IMR-90 (cell line): ENCODE data around the gene IL1RAP. TPM values are rescaled to one million over a fixed set of nuclear protein-coding genes. Genes with fewer than 3 reads are reported as not detected.

Experiments used
- ATAC-seq: fragments of 200-7000 bp; cut with Tn5 transposase; 2 replicates; pipeline ENCODE4 v1.9.1; 2020; ENCODE audit warnings: low read depth, mild to moderate bottlenecking, moderate library complexity
- Bru-seq: library from RNA; stranded (reverse); fragments of 400-500 nt; gene quantifications from one replicate; lab custom pipeline; 2021; lab: Mats Ljungman, UMichigan
- BruChase-seq, 2 experiments: library from RNA; stranded (reverse); fragments of 400-500 nt; gene quantifications; one replicate each; lab custom pipeline; 2021; lab: Mats Ljungman, UMichigan
- BruUV-seq: library from RNA; stranded (reverse); fragments of 400-500 nt; replicated peaks from 2 replicates; lab custom pipeline; 2021; lab: Mats Ljungman, UMichigan
- CTCF ChIA-PET: fragments of 300-600 bp; formaldehyde crosslinking; extraction: SDS; loops from one replicate; lab custom pipeline; 2021; ENCODE audit warnings: antibody characterized with exemption; lab: Yijun Ruan, JAX
- POLR2A ChIA-PET: fragments of 300-600 bp; sonication (Branson Sonifier 250); formaldehyde crosslinking; loops from one replicate; lab custom pipeline; 2022; ENCODE audit warnings: antibody characterized with exemption; ENCODE audit not compliant: unreplicated experiment; lab: Charles Lee
- DNase-seq: peaks from one replicate; pipeline ENCODE4 v3.0.0; 2013
- H2AFZ ChIP-seq: replicated peaks from 2 replicates; pipeline ENCODE3; 2013; ENCODE audit warnings: low read length, mild to moderate bottlenecking; ENCODE audit not compliant: poor library complexity
- H2AK5ac ChIP-seq: 2 replicates; pipeline ENCODE4 v1.6.1; 2013; ENCODE audit warnings: low read depth, low read length, inconsistent platforms
- H2AK9ac ChIP-seq: replicated peaks from 2 replicates; pipeline ENCODE3; 2013; ENCODE audit warnings: mild to moderate bottlenecking, low read depth, low read length, moderate library complexity; ENCODE audit not compliant: poor library complexity
- H2BK120ac ChIP-seq: 2 replicates; pipeline ENCODE4 v1.6.1; 2013; ENCODE audit warnings: low read depth, low read length, inconsistent platforms
- H2BK15ac ChIP-seq: 3 replicates; pipeline ENCODE4 v1.6.1; 2013; ENCODE audit warnings: low read depth, low read length, inconsistent platforms
- H2BK20ac ChIP-seq: 2 replicates; pipeline ENCODE4 v1.6.1; 2013; ENCODE audit warnings: low read depth, mild to moderate bottlenecking, inconsistent platforms, low read length, moderate library complexity
- H2BK5ac ChIP-seq: 2 replicates; pipeline ENCODE4 v1.6.1; 2013; ENCODE audit warnings: mild to moderate bottlenecking, low read depth, low read length, inconsistent platforms; ENCODE audit not compliant: poor library complexity, severe bottlenecking
- H3K14ac ChIP-seq: replicated peaks from 2 replicates; pipeline ENCODE4 v1.6.1; 2013; ENCODE audit warnings: low read depth, low read length, inconsistent platforms
- H3K18ac ChIP-seq: 2 replicates; pipeline ENCODE4 v1.6.1; 2013; ENCODE audit warnings: low read depth, low read length, control low read depth
- H3K23ac ChIP-seq: 2 replicates; pipeline ENCODE4 v1.6.1; 2013; ENCODE audit warnings: low read depth, low read length, inconsistent platforms
- H3K27ac ChIP-seq: 2 replicates; pipeline ENCODE4 v1.5.1; 2013; ENCODE audit warnings: mild to moderate bottlenecking, control low read depth, low read length; ENCODE audit not compliant: insufficient read depth
- H3K27me3 ChIP-seq: 2 replicates; pipeline ENCODE4 v1.6.1; 2013; ENCODE audit warnings: low read length; ENCODE audit not compliant: control insufficient read depth, insufficient read depth
- H3K36me3 ChIP-seq: 2 replicates; pipeline ENCODE4 v1.6.1; 2013; ENCODE audit warnings: low read length, mixed read lengths; ENCODE audit not compliant: control insufficient read depth, insufficient read depth
- H3K4ac ChIP-seq: 2 replicates; pipeline ENCODE4 v1.6.1; 2013; ENCODE audit warnings: low read depth, low read length, inconsistent platforms
- H3K4me1 ChIP-seq: 2 replicates; pipeline ENCODE4 v1.6.1; 2013; ENCODE audit warnings: low read length, mixed read lengths; ENCODE audit not compliant: control insufficient read depth, insufficient read depth
- H3K4me2 ChIP-seq: 2 replicates; pipeline ENCODE4 v1.6.1; 2013; ENCODE audit warnings: low read depth, mild to moderate bottlenecking, control low read depth, low read length, moderate library complexity
- H3K4me3 ChIP-seq: 2 replicates; pipeline ENCODE4 v1.5.1; 2013; ENCODE audit warnings: low read depth, mild to moderate bottlenecking, control low read depth, low read length, moderate library complexity; ENCODE audit not compliant: insufficient read depth
- H3K56ac ChIP-seq: 2 replicates; pipeline ENCODE4 v1.6.1; 2013; ENCODE audit warnings: low read length, inconsistent platforms; ENCODE audit not compliant: insufficient read depth; ENCODE audit errors: extremely low read depth
- H3K79me1 ChIP-seq, 2 experiments: 2 replicates each; pipeline ENCODE4 v1.6.1; 2013; ENCODE audit warnings: low read length in 2 of 2, inconsistent platforms in 1 of 2, low read depth in 1 of 2
- H3K9ac ChIP-seq: 2 replicates; pipeline ENCODE4 v1.6.1; 2013; ENCODE audit warnings: low read depth, low read length, control low read depth
- H3K9me1 ChIP-seq: 2 replicates; pipeline ENCODE4 v1.6.1; 2013; ENCODE audit warnings: low read length, inconsistent platforms; ENCODE audit not compliant: insufficient read depth
- H3K9me3 ChIP-seq: 2 replicates; pipeline ENCODE4 v1.6.1; 2013; ENCODE audit warnings: low read length; ENCODE audit not compliant: control insufficient read depth, insufficient read depth
- H4K20me1 ChIP-seq: 2 replicates; pipeline ENCODE4 v1.6.1; 2013; ENCODE audit warnings: low read length, inconsistent platforms; ENCODE audit not compliant: insufficient read depth
- H4K5ac ChIP-seq: 2 replicates; pipeline ENCODE4 v1.6.1; 2013; ENCODE audit warnings: mild to moderate bottlenecking, low read depth, low read length, control low read depth
- H4K8ac ChIP-seq, 2 experiments: 2 replicates each; pipeline ENCODE4 v1.6.1; 2013; ENCODE audit warnings: low read depth in 2 of 2, low read length in 2 of 2, control low read depth in 1 of 2, inconsistent platforms in 1 of 2
- H4K91ac ChIP-seq: 2 replicates; pipeline ENCODE4 v1.6.1; 2013; ENCODE audit warnings: low read depth, low read length, inconsistent platforms; ENCODE audit not compliant: insufficient read depth
- BHLHE40 ChIP-seq: fragments of 150-350 bp; IDR thresholded peaks from 2 replicates; pipeline ENCODE4 v1.6.1; 2016; ENCODE audit warnings: mild to moderate bottlenecking, low read depth, low read length
- CEBPB ChIP-seq: IDR thresholded peaks from 2 replicates; pipeline ENCODE4 v1.6.1; 2012; ENCODE audit warnings: low read depth, low read length, improper control_type of control experiment
- CTCF ChIP-seq: conservative IDR thresholded peaks from 2 replicates; pipeline ENCODE4 v1.5.1; 2012; ENCODE audit warnings: mild to moderate bottlenecking, low read depth, low read length, improper control_type of control experiment
- MAFK ChIP-seq: IDR thresholded peaks from 2 replicates; pipeline ENCODE4 v1.6.1; 2012; ENCODE audit warnings: low read depth, low read length, improper control_type of control experiment
- MXI1 ChIP-seq: IDR thresholded peaks from 2 replicates; pipeline ENCODE4 v1.6.1; 2012; ENCODE audit warnings: low read depth, mild to moderate bottlenecking, low read length, moderate library complexity, borderline replicate concordance
- NFE2L2 ChIP-seq: fragments of 150-350 bp; IDR thresholded peaks from 2 replicates; pipeline ENCODE4 v1.6.1; 2016; ENCODE audit warnings: low read depth, mild to moderate bottlenecking, low read length
- POLR2A ChIP-seq: IDR thresholded peaks from 2 replicates; pipeline ENCODE4 v1.6.1; 2012; ENCODE audit warnings: mild to moderate bottlenecking, low read depth, low read length
- RAD21 ChIP-seq: IDR thresholded peaks from 2 replicates; pipeline ENCODE4 v1.6.1; 2012; ENCODE audit warnings: low read length, improper control_type of control experiment
- RCOR1 ChIP-seq: IDR thresholded peaks from 2 replicates; pipeline ENCODE4 v1.6.1; 2012; ENCODE audit warnings: mild to moderate bottlenecking, low read length, improper control_type of control experiment; ENCODE audit not compliant: insufficient replicate concordance
- SMC3 ChIP-seq: fragments of 150-350 bp; IDR thresholded peaks from 2 replicates; pipeline ENCODE4 v1.6.1; 2016; ENCODE audit warnings: low read depth, mild to moderate bottlenecking, antibody characterized with exemption, low read length, moderate library complexity
- WGBS, 2 experiments: methylation state at CpG; one replicate each; pipeline versions ENCODE4 v1.1.5 to v1.1.7; 2013; ENCODE audit warnings: missing lambda C conversion rate in 2 of 2; ENCODE audit not compliant: insufficient read length in 1 of 2; ENCODE audit errors: extremely low coverage in 2 of 2; 5-methylcytosine and 5-hydroxymethylcytosine counted together
- dilution Hi-C: fragments of 300-500 bp; cut with HindIII; formaldehyde crosslinking; loops from one replicate; pipeline ENCODE4 v1.14.3; 2018; ENCODE audit warnings: low sequenced_read_pairs; ENCODE audit not compliant: unreplicated experiment
- in situ Hi-C: fragments of 300-500 bp; cut with MboI; formaldehyde crosslinking; loops from 3 replicates; pipeline ENCODE4 v1.14.3; 2019; ENCODE audit warnings: low sequenced_read_pairs, inconsistent platforms, mixed read lengths
- intact Hi-C: fragments of 100-400 bp; cut with micrococcal nuclease; formaldehyde crosslinking; loops from 2 replicates; pipeline ENCODE4 v1.10.0; 2022
- long read RNA-seq: library from polyadenylated mRNA; unstranded; transcript quantifications from one replicate; pipeline ENCODE4 v2.0.0, GENCODE V29; 2021; ENCODE audit not compliant: unreplicated experiment
- polyA plus RNA-seq, 3 experiments: library from polyadenylated mRNA; depleted of rRNA; stranded (reverse); fragments of >200 nt; gene quantifications; 2 replicates each; pipeline ENCODE4 v1.2.3, GENCODE V29; 2012; ENCODE audit warnings: low replicate concordance in 1 of 3
- total RNA-seq: library from RNA; depleted of rRNA; stranded (reverse); fragments of >200 nt; gene quantifications from 2 replicates; pipeline ENCODE4 v1.2.3, GENCODE V29; 2012; rRNA removed

The IL1RAP gene, protein sequence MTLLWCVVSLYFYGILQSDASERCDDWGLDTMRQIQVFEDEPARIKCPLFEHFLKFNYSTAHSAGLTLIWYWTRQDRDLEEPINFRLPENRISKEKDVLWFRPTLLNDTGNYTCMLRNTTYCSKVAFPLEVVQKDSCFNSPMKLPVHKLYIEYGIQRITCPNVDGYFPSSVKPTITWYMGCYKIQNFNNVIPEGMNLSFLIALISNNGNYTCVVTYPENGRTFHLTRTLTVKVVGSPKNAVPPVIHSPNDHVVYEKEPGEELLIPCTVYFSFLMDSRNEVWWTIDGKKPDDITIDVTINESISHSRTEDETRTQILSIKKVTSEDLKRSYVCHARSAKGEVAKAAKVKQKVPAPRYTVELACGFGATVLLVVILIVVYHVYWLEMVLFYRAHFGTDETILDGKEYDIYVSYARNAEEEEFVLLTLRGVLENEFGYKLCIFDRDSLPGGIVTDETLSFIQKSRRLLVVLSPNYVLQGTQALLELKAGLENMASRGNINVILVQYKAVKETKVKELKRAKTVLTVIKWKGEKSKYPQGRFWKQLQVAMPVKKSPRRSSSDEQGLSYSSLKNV
- total RNA-seq = 9.4 and 11.3 TPM in 2 replicates
- 7.4 and 8.3 TPM in 2 replicates for polyA plus RNA-seq (2012; rRNA removed)
- polyA plus RNA-seq (2012; cell fraction: cytosol; rRNA removed) = 1.3 and 2.2 TPM in 2 replicates
- polyA plus RNA-seq (2012; cell fraction: nucleus; rRNA removed; ENCODE audit: low replicate concordance) = 1.3 and 4.4 TPM in 2 replicates
- Bru-seq, nascent RNA = percentile 60 among the genes with signal in this experiment
- BruChase-seq, experiment 1, labeled RNA remaining after a 6-hour chase = percentile 43 among the genes with signal in this experiment
- BruChase-seq, experiment 2, labeled RNA remaining after a 2-hour chase = percentile 43 among the genes with signal in this experiment
- long read RNA-seq, full-length matches to known transcripts = 5 of 12 reads
- long read RNA-seq, partial matches to known transcripts = 5 of 12 reads
- long read RNA-seq, other reads (novel, unspliced or antisense) = 2 of 12 reads

GRCh38 chr3:190513409-190514370 lies at the start of gene IL1RAP:
TSS of gene IL1RAP (plus strand) at chr3:190514085. CDS start at chr3:190564290, 50,205 bp downstream.
- H3K9ac ChIP-seq = peak within 1 kb of the TSS; percentile 79
- WGBS, 2 experiments = 6% methylated on average over 13 of the region's 76 CpGs; no CpG with 5 or more reads in 1 of the 2 experiments
- peaks cover 4% of the 10 kb centered on the region; the same call in 1 of the 2 replicates for H3K9me1 ChIP-seq
- H3K14ac ChIP-seq = peak within 1 kb of the TSS; percentile 84
- ChIA-PET POLR2A (no interaction called here), CTCF (interaction anchor here (1.0 to 2.6 kb wide), 4 partner anchors 23 to 183 kb away, joined by 3 to 9 read pairs (median 4); no protein-coding TSS in a partner anchor)
- no peak within 1 kb of the TSS for H2BK15ac ChIP-seq
- H3K27me3 ChIP-seq = no peaks in the 10 kb centered on the region
- in situ Hi-C loops = no loop called here
- peaks cover 21 to 29% of the 10 kb centered on the region in 2 experiments; a peak in 3 of 4 replicates for H3K79me1 ChIP-seq
- H3K9me3 ChIP-seq = no peaks in the 10 kb centered on the region
- H3K36me3 ChIP-seq = no peaks in the 10 kb centered on the region
- peak within 1 kb of the TSS; percentile 35; the same call in 1 of the 2 replicates for H2BK20ac ChIP-seq
- peak within 1 kb of the TSS; percentile 60 for H3K27ac ChIP-seq
- dilution Hi-C loops = no loop called here
- intact Hi-C loops = loop anchor here (1.0 to 10.0 kb wide), 4 partner anchors 184 to 549 kb away; no protein-coding TSS in a partner anchor
- peak within 1 kb of the TSS; percentile 86 for H2BK120ac ChIP-seq
- H3K23ac ChIP-seq = peak within 1 kb of the TSS; percentile 97
- peak within 1 kb of the TSS; percentile 47 for H2AK9ac ChIP-seq
- H3K4me2 ChIP-seq = peak within 1 kb of the TSS; percentile 96
- peak within 1 kb of the TSS; percentile 61 for H4K91ac ChIP-seq
- H4K20me1 ChIP-seq = no peaks in the 10 kb centered on the region
- H4K5ac ChIP-seq = 0 out of 2 replicates have a peak within 1 kb of the TSS, but pooled peaks have one; percentile 2
- peak within 1 kb of the TSS; percentile 51 for H3K18ac ChIP-seq
- peak within 1 kb of the TSS; percentile 97 for H2AFZ ChIP-seq
- H2AK5ac ChIP-seq = no peak within 1 kb of the TSS
- H2BK5ac ChIP-seq = peak within 1 kb of the TSS; percentile 80
- peaks cover 7% of the 10 kb centered on the region; the same call in 1 of the 2 replicates for H3K4me1 ChIP-seq
- ATAC-seq (peak; percentile 98), DNase-seq (peak; percentile 88)
- peak within 1 kb of the TSS; percentile 60 for H3K4me3 ChIP-seq
- peak within 1 kb of the TSS in 1 of 2 experiments; percentile 81; a peak in 2 of 4 replicates for H4K8ac ChIP-seq
- 0 out of 2 replicates have a peak within 1 kb of the TSS, but pooled peaks have one; percentile 10 for H3K56ac ChIP-seq
- H3K4ac ChIP-seq = peak within 1 kb of the TSS; percentile 75
- BruUV-seq = no TSS peak
- TF ChIP-seq POLR2A = peak; percentile 56
- TF ChIP-seq MAFK = no peak
- peak; percentile 96 for TF ChIP-seq CEBPB
- no peak for TF ChIP-seq NFE2L2
- peak; percentile 38 for TF ChIP-seq MXI1
- TF ChIP-seq BHLHE40 = no peak
- peak; percentile 46 for TF ChIP-seq RAD21
- peak; percentile 45; the same call in 1 of the 2 replicates for TF ChIP-seq SMC3
- TF ChIP-seq CTCF = peak; percentile 77
- peak; percentile 13 for TF ChIP-seq RCOR1
